GM19372 (cell line): ENCODE measurements around the gene PIBF1.
"Not testable (repeated sequence)": the region's sequence is repeated elsewhere in the genome, so short reads cannot be mapped to it uniquely, and the experiment has no call there.

Experiments
- ATAC-seq: cut with Tn5 transposase; IDR thresholded peaks from one replicate; pipeline ENCODE4 v1.9.1; 2021; ENCODE audit warnings: mild to moderate bottlenecking, low read depth, moderate library complexity; ENCODE audit not compliant: unreplicated experiment

The PIBF1 gene

GRCh38 chr13:72781451-72782439 is at the start of gene PIBF1, which contains the start of gene DIS3:
Gene PIBF1, plus strand, starts transcription at chr13:72782133. Its CDS starts 1,337 bp downstream, at chr13:72783470.
Gene DIS3, minus strand, starts transcription at chr13:72781900. Its CDS starts 68 bp downstream, at chr13:72781832.
- ATAC-seq, result peak; percentile 95

- no peak for ATAC-seq
Measured at GRCh38 chr13:72737033-72737432, 44.9 kb upstream of the PIBF1 start.

GRCh38 chr13:72740015-72740414 is 41.9 kb upstream of the PIBF1 start:
- ATAC-seq, result no peak

GRCh38 chr13:72745260-72745659 is 36.7 kb upstream of the PIBF1 start:
- ATAC-seq, result no peak

- ATAC-seq, result no peak
Measured at GRCh38 chr13:72751220-72751619, 30.7 kb upstream of the PIBF1 start.

- no peak for ATAC-seq
Measured at GRCh38 chr13:72754111-72754510, 27.8 kb upstream of the PIBF1 start.

- no peak for ATAC-seq
Measured at GRCh38 chr13:72757792-72758535, 24.0 kb upstream of the PIBF1 start.

GRCh38 chr13:72760189-72760588 is 21.7 kb upstream of the PIBF1 start:
- ATAC-seq, result no peak

- ATAC-seq, result no peak
Measured at GRCh38 chr13:72763411-72763810, 18.5 kb upstream of the PIBF1 start.

GRCh38 chr13:72774019-72774418 is 7.9 kb upstream of the PIBF1 start:
- ATAC-seq, result no peak

- ATAC-seq, result no peak
Measured at GRCh38 chr13:72782717-72783116, 784 bp downstream of the PIBF1 start.

GRCh38 chr13:72784679-72785078 is 2.7 kb downstream of the PIBF1 start:
- not testable (repeated sequence) for ATAC-seq

GRCh38 chr13:72788831-72789230 is 6.9 kb downstream of the PIBF1 start:
- ATAC-seq, result no peak

- no peak for ATAC-seq
Measured at GRCh38 chr13:72792640-72793039, 10.7 kb downstream of the PIBF1 start.

GRCh38 chr13:72798817-72799216 is 16.9 kb downstream of the PIBF1 start:
- no peak for ATAC-seq

- no peak for ATAC-seq
Measured at GRCh38 chr13:72804301-72804700, 22.4 kb downstream of the PIBF1 start.

- ATAC-seq, result no peak
Measured at GRCh38 chr13:72805676-72806346, 23.9 kb downstream of the PIBF1 start.

GRCh38 chr13:72806514-72806913 is 24.6 kb downstream of the PIBF1 start:
- ATAC-seq, result not testable (repeated sequence)

GRCh38 chr13:72808917-72809500 is 27.1 kb downstream of the PIBF1 start:
- no peak for ATAC-seq

- no peak for ATAC-seq
Measured at GRCh38 chr13:72820156-72820897, 38.4 kb downstream of the PIBF1 start.
